ENCODE results near the gene TTC21B. TPM values are rescaled to one million over a fixed set of nuclear protein-coding genes. Genes with fewer than 3 reads are reported as not detected.

The TTC21B gene
- total and polyA plus RNA-seq, 9 donors = 16.0 to 25.5 (median 18.1) TPM

DNA sequence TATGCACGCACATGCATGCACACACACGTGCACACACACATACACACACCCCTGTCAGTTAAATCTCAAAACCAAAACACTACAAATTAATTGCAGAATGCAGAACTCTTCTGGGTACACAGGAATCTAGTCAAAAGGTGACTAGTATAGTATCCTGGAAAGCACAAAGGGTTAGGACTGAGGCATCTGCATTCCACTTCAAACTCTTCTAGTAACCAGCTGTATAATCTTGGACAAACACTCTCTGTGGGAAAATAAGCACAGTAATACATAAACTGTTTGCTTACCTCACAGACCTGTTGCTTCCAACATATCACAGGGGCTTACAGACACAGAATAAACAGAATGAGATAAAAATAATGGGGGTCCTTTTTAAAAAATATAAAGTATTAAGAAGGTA, 49.1 kb downstream of the TTC21B start:
- Histone ChIP-seq H3K4me3 (ENCODE audit: low read length) (no peak overlapping the region), H3K4me1 (ENCODE audit: control insufficient read depth, insufficient read depth, low read length) (peaks cover 3% of the 10 kb centered on the region), H3K36me3 (ENCODE audit: control insufficient read depth, insufficient read depth, low read length) (peaks cover 13% of the 10 kb centered on the region), H3K9me3 (replicated peaks; ENCODE audit: control insufficient read depth, low read depth, low read length) (no peaks in the 10 kb centered on the region), H3K27ac (ENCODE audit: low read length) (no peak overlapping the region), H3K27me3 (ENCODE audit: control insufficient read depth, insufficient read depth, low read length) (no peaks in the 10 kb centered on the region)
- 80% methylated on average over 1 of the region's 2 CpGs for WGBS (ENCODE audit: insufficient coverage)
- no peak for DNase-seq

DNA sequence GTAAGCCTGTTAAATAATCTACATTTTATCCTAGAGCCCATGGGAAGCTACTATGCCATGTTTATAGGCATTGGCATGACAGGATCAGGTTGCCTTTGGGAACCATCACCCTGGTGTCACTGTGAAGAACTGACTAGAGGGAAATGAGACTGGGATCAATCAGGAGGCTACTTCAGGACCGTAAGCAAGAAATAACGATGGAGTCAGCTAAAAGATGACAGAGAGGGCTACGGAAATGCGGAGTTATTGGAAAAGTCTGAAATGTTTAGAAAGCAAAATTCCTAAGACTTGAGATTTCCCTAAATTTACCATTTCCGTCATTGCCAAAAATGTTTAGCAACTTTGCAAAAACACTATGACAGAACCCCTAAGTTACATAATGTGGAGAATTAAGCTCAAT, 50.2 kb downstream of the TTC21B start:
- H3K4me1 ChIP-seq (ENCODE audit: control insufficient read depth, insufficient read depth, low read length) = peaks cover 3% of the 10 kb centered on the region
- H3K9me3 ChIP-seq (replicated peaks; ENCODE audit: control insufficient read depth, low read depth, low read length) = no peaks in the 10 kb centered on the region
- peaks cover 14% of the 10 kb centered on the region for H3K36me3 ChIP-seq (ENCODE audit: control insufficient read depth, insufficient read depth, low read length)
- no peak for DNase-seq
- H3K27me3 ChIP-seq (ENCODE audit: control insufficient read depth, insufficient read depth, low read length) = no peaks in the 10 kb centered on the region
- 86% methylated on average over 1 of the region's 5 CpGs for WGBS (ENCODE audit: insufficient coverage)
- H3K4me3 ChIP-seq (ENCODE audit: low read length) = no peak overlapping the region
- peak overlapping the region; percentile 29 for H3K27ac ChIP-seq (ENCODE audit: low read length)

DNA sequence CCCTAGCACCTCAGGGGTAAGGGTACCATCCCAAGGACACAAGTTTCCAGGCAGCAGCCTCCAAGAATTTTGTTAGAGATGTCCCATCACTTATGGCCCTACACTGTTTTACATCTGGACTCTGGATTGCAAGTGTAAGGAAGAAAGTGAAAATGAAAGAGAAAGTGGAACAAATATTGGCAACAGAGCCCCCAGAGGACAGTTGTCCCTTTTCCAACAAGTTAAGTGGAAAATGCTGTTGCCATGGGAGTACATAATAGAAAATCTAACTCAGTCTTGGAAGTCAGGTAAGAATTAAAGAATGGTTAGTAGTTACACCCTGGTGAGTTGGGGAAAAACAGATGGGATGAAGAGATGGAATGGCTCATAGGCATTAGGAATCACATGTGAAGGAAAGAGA, 50.6 kb downstream of the TTC21B start:
- H3K27ac ChIP-seq (ENCODE audit: low read length) = peak overlapping the region; percentile 29
- no peaks in the 10 kb centered on the region for H3K27me3 ChIP-seq (ENCODE audit: control insufficient read depth, insufficient read depth, low read length)
- no peak overlapping the region for H3K4me3 ChIP-seq (ENCODE audit: low read length)
- H3K36me3 ChIP-seq (ENCODE audit: control insufficient read depth, insufficient read depth, low read length) = peaks cover 18% of the 10 kb centered on the region
- H3K9me3 ChIP-seq (replicated peaks; ENCODE audit: control insufficient read depth, low read depth, low read length) = no peaks in the 10 kb centered on the region
- peaks cover 3% of the 10 kb centered on the region for H3K4me1 ChIP-seq (ENCODE audit: control insufficient read depth, insufficient read depth, low read length)
- peak; percentile 84 for DNase-seq

GRCh38 chr2:165901620-165902298, 51.8 kb downstream of the TTC21B start:
- Histone ChIP-seq H3K4me3 (ENCODE audit: low read length) (no peak overlapping the region), H3K27me3 (ENCODE audit: control insufficient read depth, insufficient read depth, low read length) (no peaks in the 10 kb centered on the region), H3K36me3 (ENCODE audit: control insufficient read depth, insufficient read depth, low read length) (peaks cover 30% of the 10 kb centered on the region), H3K4me1 (ENCODE audit: control insufficient read depth, insufficient read depth, low read length) (peaks cover 3% of the 10 kb centered on the region), H3K27ac (ENCODE audit: low read length) (peak overlapping the region; percentile 38), H3K9me3 (replicated peaks; ENCODE audit: control insufficient read depth, low read depth, low read length) (no peaks in the 10 kb centered on the region)
- WGBS (ENCODE audit: insufficient coverage) = 0% methylated on average over 1 of the region's 7 CpGs
- DNase-seq = peak; percentile 84

GRCh38 chr2:165899311-165899710, 54.3 kb downstream of the TTC21B start:
- no CpG with 5 or more reads among the region's 2 CpGs for WGBS (ENCODE audit: insufficient coverage)
- H3K36me3 ChIP-seq (ENCODE audit: control insufficient read depth, insufficient read depth, low read length) = peaks cover 37% of the 10 kb centered on the region

DNA sequence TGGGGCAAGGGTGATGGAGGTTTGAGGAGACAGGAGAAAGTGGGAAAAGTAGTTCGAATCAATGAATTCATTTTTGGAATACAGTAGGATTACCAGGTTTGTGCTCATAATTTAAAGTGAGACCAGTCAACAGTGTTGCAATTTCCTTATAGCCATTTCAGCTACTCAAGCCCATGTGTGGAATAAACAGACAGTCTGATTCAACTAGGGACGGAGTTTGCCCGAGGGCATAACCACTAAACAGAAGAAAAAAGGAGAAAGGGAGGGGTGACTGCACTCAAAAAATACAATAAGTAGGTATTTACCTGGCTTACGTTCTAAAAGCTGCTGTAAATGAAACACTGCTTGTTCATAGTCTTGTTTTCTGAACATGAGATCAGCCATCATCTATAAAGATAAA, 55.2 kb downstream of the TTC21B start:
- Histone ChIP-seq H3K27ac (ENCODE audit: low read length) (no peak overlapping the region), H3K4me3 (ENCODE audit: low read length) (no peak overlapping the region), H3K27me3 (ENCODE audit: control insufficient read depth, insufficient read depth, low read length) (no peaks in the 10 kb centered on the region), H3K9me3 (replicated peaks; ENCODE audit: control insufficient read depth, low read depth, low read length) (no peaks in the 10 kb centered on the region), H3K36me3 (ENCODE audit: control insufficient read depth, insufficient read depth, low read length) (peaks cover 43% of the 10 kb centered on the region), H3K4me1 (ENCODE audit: control insufficient read depth, insufficient read depth, low read length) (peaks cover 3% of the 10 kb centered on the region)
- no peak for DNase-seq
- 100% methylated on average over 1 of the region's 4 CpGs for WGBS (ENCODE audit: insufficient coverage)

More at GRCh38 chr2:165899311-165899710, 54.3 kb downstream of the TTC21B start:
- Histone ChIP-seq H3K27me3 (ENCODE audit: control insufficient read depth, insufficient read depth, low read length) (no peaks in the 10 kb centered on the region), H3K9me3 (replicated peaks; ENCODE audit: control insufficient read depth, low read depth, low read length) (no peaks in the 10 kb centered on the region), H3K4me3 (ENCODE audit: low read length) (no peak overlapping the region), H3K27ac (ENCODE audit: low read length) (no peak overlapping the region), H3K4me1 (ENCODE audit: control insufficient read depth, insufficient read depth, low read length) (peaks cover 3% of the 10 kb centered on the region)
- DNase-seq = no peak

- H3K4me1 ChIP-seq (ENCODE audit: control insufficient read depth, insufficient read depth, low read length) = peaks cover 1% of the 10 kb centered on the region
- WGBS (ENCODE audit: insufficient coverage) = 80% methylated on average over 5 of the region's 5 CpGs
- peaks cover 43% of the 10 kb centered on the region for H3K36me3 ChIP-seq (ENCODE audit: control insufficient read depth, insufficient read depth, low read length)
- H3K4me3 ChIP-seq (ENCODE audit: low read length) = no peak overlapping the region
- peak; percentile 46 for DNase-seq
- no peaks in the 10 kb centered on the region for H3K27me3 ChIP-seq (ENCODE audit: control insufficient read depth, insufficient read depth, low read length)
- H3K27ac ChIP-seq (ENCODE audit: low read length) = no peak overlapping the region
- H3K9me3 ChIP-seq (replicated peaks; ENCODE audit: control insufficient read depth, low read depth, low read length) = no peaks in the 10 kb centered on the region
These were observed 55.9 kb downstream of the TTC21B start for GRCh38 chr2:165897726-165898125.

DNA sequence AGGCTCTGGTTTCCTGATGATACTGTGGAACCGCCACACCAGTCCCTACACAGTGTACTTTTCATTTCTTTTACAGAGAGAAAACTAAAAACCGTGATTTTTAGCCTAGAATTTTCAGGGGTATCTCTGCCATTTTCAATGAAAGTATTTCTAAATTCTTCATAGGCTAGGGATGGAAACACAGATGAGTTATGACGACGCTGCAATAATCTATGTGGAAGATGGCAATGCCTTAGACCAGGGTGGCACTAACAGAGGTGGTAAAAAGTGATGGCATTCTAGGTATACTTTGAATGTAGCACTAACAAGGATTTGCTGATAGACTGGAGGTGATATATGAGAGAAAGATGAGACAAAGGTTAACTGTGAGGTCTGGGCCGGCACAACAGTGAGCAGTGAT, 56.5 kb downstream of the TTC21B start:
- Histone ChIP-seq H3K9me3 (replicated peaks; ENCODE audit: control insufficient read depth, low read depth, low read length) (no peaks in the 10 kb centered on the region), H3K4me3 (ENCODE audit: low read length) (no peak overlapping the region), H3K27me3 (ENCODE audit: control insufficient read depth, insufficient read depth, low read length) (no peaks in the 10 kb centered on the region), H3K4me1 (ENCODE audit: control insufficient read depth, insufficient read depth, low read length) (no peaks in the 10 kb centered on the region), H3K36me3 (ENCODE audit: control insufficient read depth, insufficient read depth, low read length) (peaks cover 43% of the 10 kb centered on the region), H3K27ac (ENCODE audit: low read length) (no peak overlapping the region)
- DNase-seq = no peak
- 92% methylated on average over 3 of the region's 5 CpGs for WGBS (ENCODE audit: insufficient coverage)

GRCh38 chr2:165895974-165896373, 57.6 kb downstream of the TTC21B start:
- no CpG with 5 or more reads among the region's 1 CpG for WGBS (ENCODE audit: insufficient coverage)
- Histone ChIP-seq H3K9me3 (replicated peaks; ENCODE audit: control insufficient read depth, low read depth, low read length) (no peaks in the 10 kb centered on the region), H3K27ac (ENCODE audit: low read length) (no peak overlapping the region), H3K27me3 (ENCODE audit: control insufficient read depth, insufficient read depth, low read length) (no peaks in the 10 kb centered on the region), H3K4me3 (ENCODE audit: low read length) (no peak overlapping the region), H3K36me3 (ENCODE audit: control insufficient read depth, insufficient read depth, low read length) (peaks cover 38% of the 10 kb centered on the region), H3K4me1 (ENCODE audit: control insufficient read depth, insufficient read depth, low read length) (no peaks in the 10 kb centered on the region)
- DNase-seq = no peak

GRCh38 chr2:165893556-165893955, 60.0 kb downstream of the TTC21B start:
- Histone ChIP-seq H3K4me1 (ENCODE audit: control insufficient read depth, insufficient read depth, low read length) (no peaks in the 10 kb centered on the region), H3K36me3 (ENCODE audit: control insufficient read depth, insufficient read depth, low read length) (peaks cover 38% of the 10 kb centered on the region), H3K9me3 (replicated peaks; ENCODE audit: control insufficient read depth, low read depth, low read length) (no peaks in the 10 kb centered on the region), H3K4me3 (ENCODE audit: low read length) (no peak overlapping the region), H3K27me3 (ENCODE audit: control insufficient read depth, insufficient read depth, low read length) (no peaks in the 10 kb centered on the region), H3K27ac (ENCODE audit: low read length) (no peak overlapping the region)
- DNase-seq = no peak
- 83% methylated on average over 2 of the region's 4 CpGs for WGBS (ENCODE audit: insufficient coverage)

DNA sequence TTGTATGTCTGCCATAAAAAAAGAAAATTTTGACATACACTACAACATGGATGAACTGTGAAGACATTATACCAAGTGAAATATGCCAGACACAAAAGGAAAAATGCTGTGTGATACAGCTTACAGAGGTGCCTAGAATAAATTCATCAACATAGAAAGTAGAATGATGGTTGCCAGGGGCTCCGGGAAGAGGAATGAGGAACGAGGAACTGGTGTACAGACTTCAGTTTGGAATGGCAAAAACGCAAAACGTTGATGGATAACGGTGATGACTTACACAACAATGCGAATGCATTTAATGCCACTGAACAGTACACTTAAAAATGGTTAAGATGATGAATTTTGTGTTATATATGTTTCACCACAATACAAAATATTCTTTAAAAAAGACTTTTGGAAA, 61.0 kb downstream of the TTC21B start:
- no peaks in the 10 kb centered on the region for H3K9me3 ChIP-seq (replicated peaks; ENCODE audit: control insufficient read depth, low read depth, low read length)
- no peak for DNase-seq
- H3K4me3 ChIP-seq (ENCODE audit: low read length) = no peak overlapping the region
- 100% methylated on average over 2 of the region's 6 CpGs for WGBS (ENCODE audit: insufficient coverage)
- no peaks in the 10 kb centered on the region for H3K4me1 ChIP-seq (ENCODE audit: control insufficient read depth, insufficient read depth, low read length)
- no peak overlapping the region for H3K27ac ChIP-seq (ENCODE audit: low read length)
- peaks cover 29% of the 10 kb centered on the region for H3K36me3 ChIP-seq (ENCODE audit: control insufficient read depth, insufficient read depth, low read length)
- no peaks in the 10 kb centered on the region for H3K27me3 ChIP-seq (ENCODE audit: control insufficient read depth, insufficient read depth, low read length)

Data from muscle of leg (tissue), 11 donors.